ENCODE data around the gene SHE. TPM values are rescaled to one million over a fixed set of nuclear protein-coding genes. Genes with fewer than 3 reads are reported as not detected.

Gene SHE
- total and polyA plus RNA-seq, 2 experiments from 2014 or later: 2.0 to 2.7 TPM

DNA sequence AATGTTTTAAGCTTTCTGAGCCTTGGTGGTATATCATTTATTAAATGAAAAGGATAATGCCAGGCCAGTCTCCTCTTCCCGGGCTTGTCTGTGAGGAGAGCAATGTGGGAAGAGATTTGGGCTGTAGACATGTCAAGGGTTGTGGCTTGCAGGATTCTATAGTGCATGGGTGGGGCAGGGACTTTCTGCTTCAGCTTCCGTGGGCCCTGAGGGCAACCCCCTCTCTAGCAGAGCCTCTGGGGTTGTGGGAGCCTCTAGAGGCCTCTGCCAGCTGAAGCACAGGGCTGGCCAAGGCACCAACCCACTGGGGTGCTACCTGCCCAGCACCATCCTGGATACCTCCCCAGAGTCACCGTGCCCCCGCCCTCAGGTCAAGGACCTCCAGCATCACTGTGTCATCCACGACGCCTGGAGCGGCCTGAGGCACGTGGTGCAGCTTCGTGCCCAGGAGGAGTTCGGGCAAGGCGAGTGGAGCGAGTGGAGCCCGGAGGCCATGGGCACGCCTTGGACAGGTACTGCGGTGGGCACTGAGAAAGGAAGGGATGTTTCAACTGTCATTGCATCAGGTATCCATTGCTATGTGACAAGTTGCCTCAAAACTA, 66.5 kb downstream of the SHE start:
- Histone ChIP-seq H3K27ac (no peak overlapping the region), H3K4me1 (ENCODE audit: low read depth) (peaks cover 21% of the 10 kb centered on the region), H3K4me3 (no peak overlapping the region), H3K27me3 (no peaks in the 10 kb centered on the region), H3K9me3 (ENCODE audit: low read depth) (no peaks in the 10 kb centered on the region), H3K36me3 (no peaks in the 10 kb centered on the region)
- TF ChIP-seq CTCF (IDR thresholded peaks at IDR 0.05; ENCODE audit: low read depth, low read length): no peak
- DNase-seq (ENCODE audit: low read depth in 1 of 2, low spot score in 1 of 2): no peak

DNA sequence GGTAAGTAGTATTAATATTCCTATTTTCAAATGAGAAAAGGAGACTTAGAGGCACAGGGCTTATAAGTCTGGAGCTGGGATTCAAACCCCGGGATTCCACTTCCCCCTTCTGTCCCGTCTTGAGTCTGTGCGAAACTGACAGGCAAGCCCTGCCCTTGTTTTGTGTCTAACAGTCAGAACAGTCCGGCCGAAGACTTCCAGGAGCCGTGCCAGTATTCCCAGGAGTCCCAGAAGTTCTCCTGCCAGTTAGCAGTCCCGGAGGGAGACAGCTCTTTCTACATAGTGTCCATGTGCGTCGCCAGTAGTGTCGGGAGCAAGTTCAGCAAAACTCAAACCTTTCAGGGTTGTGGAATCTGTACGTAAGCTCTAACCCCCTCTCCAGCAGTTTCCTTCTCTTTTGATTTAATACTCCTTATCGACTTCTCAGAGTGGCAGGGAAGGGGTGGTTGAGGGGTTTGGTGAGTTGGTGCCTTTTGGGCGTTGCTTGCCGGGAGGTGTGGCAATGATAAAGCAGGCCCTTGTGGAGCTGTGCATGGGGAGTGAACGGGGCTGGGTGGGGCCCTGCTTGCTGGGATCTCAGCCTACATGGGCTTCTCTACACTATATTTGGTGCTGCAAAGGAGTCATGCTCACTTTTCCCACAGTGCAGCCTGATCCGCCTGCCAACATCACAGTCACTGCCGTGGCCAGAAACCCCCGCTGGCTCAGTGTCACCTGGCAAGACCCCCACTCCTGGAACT, 67.7 kb downstream of the SHE start:
- no peaks in the 10 kb centered on the region for H3K36me3 ChIP-seq
- H3K4me3 ChIP-seq: no peak overlapping the region
- peaks cover 31% of the 10 kb centered on the region for H3K4me1 ChIP-seq (ENCODE audit: low read depth)
- peak in 1 of 2 donors; percentile 84 for DNase-seq (ENCODE audit: low read depth in 1 of 2, low spot score in 1 of 2)
- TF ChIP-seq CTCF (IDR thresholded peaks at IDR 0.05; ENCODE audit: low read depth, low read length): no peak
- peak overlapping the region; percentile 49 for H3K27ac ChIP-seq
- H3K27me3 ChIP-seq: no peaks in the 10 kb centered on the region
- no peaks in the 10 kb centered on the region for H3K9me3 ChIP-seq (ENCODE audit: low read depth)

- Histone ChIP-seq H3K36me3 (no peaks in the 10 kb centered on the region), H3K9me3 (ENCODE audit: low read depth) (no peaks in the 10 kb centered on the region), H3K4me1 (ENCODE audit: low read depth) (peaks cover 31% of the 10 kb centered on the region), H3K27me3 (no peaks in the 10 kb centered on the region), H3K27ac (peak overlapping the region; percentile 82), H3K4me3 (no peak overlapping the region)
- TF ChIP-seq CTCF (IDR thresholded peaks at IDR 0.05; ENCODE audit: low read depth, low read length): no peak
- DNase-seq (ENCODE audit: low read depth in 1 of 2, low spot score in 1 of 2): no peak
Observed at GRCh38 chr1:154433161-154433764, 68.9 kb downstream of the SHE start.

DNA sequence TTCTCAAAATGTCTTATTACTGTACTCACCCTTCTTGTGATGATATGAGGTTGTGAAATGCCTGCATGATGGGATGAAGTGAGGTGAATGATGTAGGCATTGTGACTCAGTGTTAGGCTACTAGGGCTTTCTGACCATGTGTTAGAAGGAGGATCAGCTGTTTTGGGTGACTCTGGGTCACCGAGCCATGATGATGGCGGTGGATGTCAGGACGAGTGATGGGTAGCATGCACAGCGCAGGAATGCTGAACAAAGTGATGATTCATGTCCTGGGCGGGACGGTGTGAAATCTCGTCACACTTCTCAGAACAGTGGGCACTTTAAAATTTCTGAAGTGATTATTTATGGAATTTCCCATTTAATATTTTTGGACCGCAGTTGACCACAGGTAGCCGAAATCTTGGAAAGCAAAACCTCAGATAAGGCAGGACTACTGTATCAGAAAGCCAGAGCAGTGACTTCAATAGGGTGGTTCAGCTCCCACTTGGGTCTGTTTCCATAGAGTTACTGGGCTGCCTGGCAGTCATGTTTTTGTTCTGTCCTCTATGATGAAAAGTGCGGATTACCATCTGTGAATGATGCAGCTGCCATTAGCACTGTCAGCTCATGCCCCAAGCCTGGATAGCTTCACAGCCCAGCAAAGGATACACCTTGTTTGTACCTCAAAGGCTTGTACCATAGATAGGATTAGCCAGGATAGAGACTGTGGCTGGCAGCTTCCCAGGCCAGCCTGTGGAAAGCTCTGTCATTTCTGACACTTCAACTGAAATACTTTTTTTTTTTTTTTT, 70.4 kb downstream of the SHE start:
- Histone ChIP-seq H3K4me3 (no peak overlapping the region), H3K4me1 (ENCODE audit: low read depth) (peaks cover 37% of the 10 kb centered on the region), H3K27me3 (no peaks in the 10 kb centered on the region), H3K27ac (no peak overlapping the region), H3K36me3 (no peaks in the 10 kb centered on the region), H3K9me3 (ENCODE audit: low read depth) (no peaks in the 10 kb centered on the region)
- TF ChIP-seq CTCF (IDR thresholded peaks at IDR 0.05; ENCODE audit: low read depth, low read length): no peak
- peak in 1 of 2 donors; percentile 95 for DNase-seq (ENCODE audit: low read depth in 1 of 2, low spot score in 1 of 2)

- peak in 1 of 2 donors; percentile 46 for DNase-seq (ENCODE audit: low read depth in 1 of 2, low spot score in 1 of 2)
- Histone ChIP-seq H3K27me3 (no peaks in the 10 kb centered on the region), H3K27ac (no peak overlapping the region), H3K36me3 (no peaks in the 10 kb centered on the region), H3K4me1 (ENCODE audit: low read depth) (peaks cover 37% of the 10 kb centered on the region), H3K4me3 (no peak overlapping the region), H3K9me3 (ENCODE audit: low read depth) (no peaks in the 10 kb centered on the region)
- TF ChIP-seq CTCF (IDR thresholded peaks at IDR 0.05; ENCODE audit: low read depth, low read length): no peak
Observed at GRCh38 chr1:154430903-154431302, 71.3 kb downstream of the SHE start.

All from cardiac muscle cell (in vitro differentiated cells and primary cell).